Glutamatergic neuron (in vitro differentiated cells): Measurements from ENCODE around the gene STK24. TPM values are rescaled to one million over a fixed set of nuclear protein-coding genes. Genes with fewer than 3 reads are reported as not detected.

Experiments
- DNase-seq: peaks from one replicate; pipeline ENCODE4 v3.0.0; 2022
- H3K27ac Mint-ChIP-seq: one replicate; pipeline ENCODE4 v1.8.0; 2020; ENCODE audit warnings: mild to moderate bottlenecking, mixed read lengths, inconsistent platforms; ENCODE audit not compliant: unreplicated experiment
- H3K27me3 Mint-ChIP-seq: one replicate; pipeline ENCODE4 v1.8.0; 2020; ENCODE audit warnings: mild to moderate bottlenecking, moderate library complexity, mixed read lengths, inconsistent platforms; ENCODE audit not compliant: unreplicated experiment
- H3K36me3 Mint-ChIP-seq: one replicate; pipeline ENCODE4 v1.8.0; 2020; ENCODE audit warnings: mild to moderate bottlenecking, mixed read lengths, inconsistent platforms; ENCODE audit not compliant: unreplicated experiment
- H3K4me1 Mint-ChIP-seq: one replicate; pipeline ENCODE4 v1.8.0; 2020; ENCODE audit warnings: mild to moderate bottlenecking, low read depth, mixed read lengths, inconsistent platforms; ENCODE audit not compliant: unreplicated experiment
- H3K4me3 Mint-ChIP-seq: one replicate; pipeline ENCODE4 v1.8.0; 2020; ENCODE audit warnings: mild to moderate bottlenecking, mixed read lengths, inconsistent platforms; ENCODE audit not compliant: unreplicated experiment
- H3K9me3 Mint-ChIP-seq: one replicate; pipeline ENCODE4 v1.8.0; 2020; ENCODE audit warnings: mild to moderate bottlenecking, moderate library complexity, mixed read lengths, inconsistent platforms; ENCODE audit not compliant: unreplicated experiment
- CTCF ChIP-seq: fragments of 200-600 bp; sonication (generic); IDR thresholded peaks from one replicate; pipeline ENCODE4 v1.5.0; 2021; ENCODE audit not compliant: partially characterized antibody, unreplicated experiment
- total RNA-seq: library from RNA; stranded (reverse); fragmentation: NEBNext Ultra II Directional; extraction: Animal tissue kit (Norgen Biotek cat#: 25700); gene quantifications from one replicate; pipeline ENCODE4 v1.2.1, GENCODE V29; 2021; ENCODE audit not compliant: unreplicated experiment

The STK24 gene
- total RNA-seq, 1 donor from 2014 or later: 188 TPM

- H3K27ac Mint-ChIP-seq: peak overlapping the region; percentile 93
- peaks cover 21% of the 10 kb centered on the region for H3K9me3 Mint-ChIP-seq
- H3K27me3 Mint-ChIP-seq: peaks cover 12% of the 10 kb centered on the region
- DNase-seq: no peak
- H3K36me3 Mint-ChIP-seq: no peaks in the 10 kb centered on the region
- H3K4me3 Mint-ChIP-seq: peak overlapping the region; percentile 68
- peaks cover 76% of the 10 kb centered on the region for H3K4me1 Mint-ChIP-seq
- no peak for TF ChIP-seq CTCF
These were observed 93.2 kb downstream of the STK24 start for GRCh38 chr13:98483601-98484288.

DNA sequence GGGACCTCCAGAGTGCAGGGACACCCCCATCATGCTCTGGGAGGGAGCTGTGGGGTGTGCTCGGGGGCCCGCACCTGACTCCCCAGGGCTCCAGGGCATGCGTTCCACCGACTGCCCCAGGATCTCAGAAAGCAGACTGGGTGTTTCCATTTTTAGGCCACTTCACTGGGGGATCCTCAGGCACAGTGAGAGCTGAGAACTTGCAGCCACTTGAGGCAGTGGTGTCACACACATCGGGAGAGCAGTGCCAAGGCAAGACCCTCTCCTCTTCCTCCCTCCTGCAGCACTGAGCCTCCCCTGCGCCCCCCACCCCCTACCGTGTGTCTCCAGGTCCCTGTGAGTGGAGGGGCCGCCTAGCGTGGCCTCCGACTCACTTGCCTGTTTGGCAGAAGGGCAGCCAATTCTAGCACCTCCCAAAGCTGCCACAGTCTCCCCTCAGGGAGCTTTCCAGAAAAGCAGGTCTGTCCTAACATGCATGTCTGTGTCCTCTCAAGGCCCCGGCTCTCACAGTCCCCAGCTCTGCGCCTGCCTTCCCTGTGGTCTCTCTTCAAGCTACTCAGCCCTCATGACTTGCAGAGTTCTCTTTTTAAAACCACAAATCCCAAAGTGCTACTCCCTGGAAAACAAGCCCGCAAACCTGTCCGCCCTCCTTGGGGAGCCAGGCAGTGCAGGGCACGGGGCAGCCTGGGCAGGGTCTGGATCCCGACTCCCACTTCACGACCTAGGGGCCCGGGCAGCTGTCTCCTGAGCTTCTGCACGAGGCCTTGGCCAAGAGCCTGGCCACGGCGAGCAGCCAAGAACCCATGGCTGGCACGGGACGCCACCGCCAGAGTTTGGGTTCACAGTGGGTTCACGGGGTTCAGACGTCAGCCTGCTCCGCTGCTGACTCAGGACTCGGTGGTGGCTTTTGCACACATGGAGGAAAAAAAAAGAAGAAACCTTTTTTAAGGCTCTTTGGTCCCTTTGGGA is 94.1 kb downstream of the STK24 start:
- DNase-seq: no peak
- Mint-ChIP-seq H3K9me3 (peaks cover 17% of the 10 kb centered on the region), H3K4me1 (peaks cover 76% of the 10 kb centered on the region), H3K27me3 (peaks cover 13% of the 10 kb centered on the region), H3K36me3 (no peaks in the 10 kb centered on the region), H3K4me3 (no peak overlapping the region), H3K27ac (peak overlapping the region; percentile 49)
- no peak for TF ChIP-seq CTCF

DNA sequence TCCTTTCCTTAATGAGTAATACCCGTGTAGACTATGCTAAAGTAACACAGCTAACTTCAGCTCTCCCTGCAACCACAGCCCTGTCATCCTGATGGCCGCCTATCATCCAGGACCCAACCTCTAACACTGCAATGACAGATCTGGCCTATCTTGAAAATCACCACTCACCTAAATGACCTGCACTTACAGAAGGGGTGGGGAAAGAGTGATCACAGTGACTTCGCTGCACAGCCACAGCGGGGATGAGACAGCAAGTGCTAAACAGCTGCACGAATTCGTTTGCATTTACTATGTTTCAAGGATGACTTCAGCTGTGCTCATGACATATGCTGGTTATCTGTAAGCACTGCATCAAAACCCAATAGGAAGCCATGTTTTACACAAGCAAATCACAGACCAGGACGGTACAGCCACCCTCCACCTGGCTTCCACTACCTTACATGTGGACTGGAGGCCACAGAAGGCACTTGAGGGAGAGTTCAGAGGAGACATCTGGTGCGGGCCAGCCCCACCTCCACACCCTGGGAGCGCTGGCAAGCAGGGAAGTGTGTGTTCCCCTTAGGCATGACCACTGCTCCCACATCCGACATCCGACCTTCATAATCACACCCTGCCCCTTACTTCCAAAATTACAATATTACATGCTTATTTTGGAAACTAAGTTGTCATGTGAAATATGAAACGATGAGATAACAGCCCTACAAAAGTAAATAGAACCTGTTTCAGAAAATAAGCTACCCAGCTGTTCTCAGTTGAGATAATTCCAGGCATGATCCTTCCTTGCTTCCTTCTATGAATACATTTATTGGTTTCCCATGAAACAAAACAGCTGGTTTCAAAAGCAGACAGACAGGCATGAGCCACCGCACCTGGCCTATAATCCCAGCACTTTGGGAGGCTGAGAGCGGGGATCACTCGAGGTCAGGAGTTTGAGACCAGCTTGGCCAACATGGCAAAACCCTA is 95.7 kb downstream of the STK24 start:
- TF ChIP-seq CTCF: no peak
- Mint-ChIP-seq H3K9me3 (peaks cover 20% of the 10 kb centered on the region), H3K4me3 (peak overlapping the region; percentile 67), H3K36me3 (no peaks in the 10 kb centered on the region), H3K4me1 (peaks cover 74% of the 10 kb centered on the region), H3K27me3 (peaks cover 14% of the 10 kb centered on the region), H3K27ac (peak overlapping the region; percentile 99)
- peak; percentile 44 for DNase-seq

- Mint-ChIP-seq H3K36me3 (no peaks in the 10 kb centered on the region), H3K27me3 (peaks cover 10% of the 10 kb centered on the region), H3K4me1 (peaks cover 64% of the 10 kb centered on the region), H3K9me3 (peaks cover 18% of the 10 kb centered on the region), H3K4me3 (no peak overlapping the region), H3K27ac (peak overlapping the region; percentile 46)
- no peak for DNase-seq
- TF ChIP-seq CTCF: no peak
These were observed 97.4 kb downstream of the STK24 start for GRCh38 chr13:98479496-98480003.
